Heart left ventricle (tissue), 16 donors: ENCODE data around the gene PHKA2. TPM values are rescaled to one million over a fixed set of nuclear protein-coding genes. Genes with fewer than 3 reads are reported as not detected.

Experiments used
- ATAC-seq, 4 donors: fragments of 200-7000 bp; cut with Tn5 transposase; one replicate each; pipeline ENCODE4 v1.9.1; 2020 to 2022; ENCODE audit warnings: moderate library complexity in 4 of 4, mild to moderate bottlenecking in 3 of 4, moderate number of reproducible peaks in 1 of 4
- DNase-seq, 5 donors: peaks; one replicate each; pipeline ENCODE4 v3.0.0-alpha.2; 2020
- H3K27ac ChIP-seq, 12 donors: fragments of 200-600 bp; sonication (generic) in 4 of 12; one replicate each; pipeline versions ENCODE4 v1.5.0 to v1.8.0; 2016 to 2022; ENCODE audit warnings: mild to moderate bottlenecking in 2 of 12
- H3K27me3 ChIP-seq, 9 donors: fragments of 200-600 bp; sonication (generic) in 2 of 9; one replicate each; pipeline versions ENCODE4 v1.5.1 to v1.8.0; 2016 to 2022; ENCODE audit warnings: mild to moderate bottlenecking in 3 of 9
- H3K36me3 ChIP-seq, 9 donors: fragments of 200-600 bp; sonication (generic) in 2 of 9; one replicate each; pipeline versions ENCODE4 v1.5.0 to v1.8.0; 2018 to 2022; ENCODE audit warnings: mild to moderate bottlenecking in 2 of 9
- H3K4me1 ChIP-seq, 12 donors: fragments of 200-600 bp; sonication (generic) in 4 of 12; one replicate each; pipeline versions ENCODE4 v1.5.0 to v1.8.0; 2016 to 2022; ENCODE audit warnings: mild to moderate bottlenecking in 3 of 12
- H3K4me3 ChIP-seq, 12 donors: fragments of 200-600 bp; sonication (generic) in 4 of 12; one replicate each; pipeline versions ENCODE4 v1.5.0 to v1.8.0; 2017 to 2022; ENCODE audit warnings: mild to moderate bottlenecking in 9 of 12, moderate library complexity in 4 of 12
- H3K9me3 ChIP-seq, 12 donors: fragments of 200-600 bp; sonication (generic) in 4 of 12; one replicate each; pipeline versions ENCODE4 v1.5.0 to v1.8.0; 2016 to 2022; ENCODE audit warnings: mild to moderate bottlenecking in 1 of 12
- POLR2A ChIP-seq, 2 donors: fragments of 450-650 bp; IDR thresholded peaks; one replicate each; pipeline ENCODE4 v1.6.1; 2017; ENCODE audit warnings: antibody characterized with exemption in 2 of 2, mild to moderate bottlenecking in 2 of 2, moderate library complexity in 2 of 2
- WGBS, 4 donors: extraction: QIAGEN DNeasy Blood & Tissue Kit in 2 of 4; methylation state at CpG; one replicate each; pipeline versions ENCODE4 v1.1.5 to v1.1.7; 2013 to 2018; 5-methylcytosine and 5-hydroxymethylcytosine counted together
- intact Hi-C, 10 donors: fragments of 100-400 bp; cut with DNase I; formaldehyde crosslinking; loops; one replicate each; pipeline versions ENCODE4 v1.11.1 to v1.14.2; 2022
- polyA plus RNA-seq, 2 donors: library from polyadenylated mRNA; stranded (reverse); fragments of 200-250 nt; gene quantifications; one replicate each; pipeline ENCODE4 v1.2.3, GENCODE V29; 2013
- total RNA-seq, 9 donors: library from RNA; depleted of rRNA in 2 of 9; stranded (reverse); fragments of >200 nt in 2 of 9; fragmentation: NEBNext Ultra II Directional in 3 of 9; extraction: Animal tissue kit (Norgen Biotek cat#: 25700) in 3 of 9; gene quantifications; one replicate each; pipeline versions ENCODE4 v1.1.0 to v1.2.4, GENCODE V29; 2016 to 2023
- TF ChIP-seq, protein P1 (sequence below), 12 donors: fragments of 200-600 bp; sonication (generic) in 4 of 12; IDR thresholded peaks; one replicate each; pipeline versions ENCODE4 v1.5.0 to v1.8.0; 2018 to 2022; ENCODE audit warnings: antibody characterized with exemption in 12 of 12, mild to moderate bottlenecking in 5 of 12
- donor health status: ischemic (EF 13 %, LVEDD 7.1; RV severe dilation, severe dysfunction).
- donor health status: healthy with polysubstance abuse.
- donor health status: DM: no; HTN: yes; CAD: no.
- donor health status: DM: no; HTN: no; CAD: no.
- donor health status: ischemic (EF 25% LVEDD 6.9; RV normal size, moderate dysfunction).
- donor health status: ischemic (EF 25% LVEDD 5.7; RV mildly dilated, moderate dysfunction).
- donor health status: healthy.
- donor health status: DM: yes; HTN: yes; CAD: no.
- donor health status: ischemic (EF 35%, LVEDD 5.7; RV mildly dilated, moderate dysfunction).
- donor health status: nonischemic (EF 11% LVEDD 7.7; RV severe dilation, severe dysfunction).
- donor health status: DM: yes; HTN: yes; CAD: no.
- donor health status: PGD.
- donor health status: ischemic (EF 29% LVEDD 5.4; RV normal size, mild dysfunction).
- donor health status: nonischemic (EF 23%, LVEDD 6.1; RV moderate dilation, normal function).

PHKA2 gene
- total and polyA plus RNA-seq, 11 donors: 13.8 to 45.7 (median 26.9) TPM

DNA sequence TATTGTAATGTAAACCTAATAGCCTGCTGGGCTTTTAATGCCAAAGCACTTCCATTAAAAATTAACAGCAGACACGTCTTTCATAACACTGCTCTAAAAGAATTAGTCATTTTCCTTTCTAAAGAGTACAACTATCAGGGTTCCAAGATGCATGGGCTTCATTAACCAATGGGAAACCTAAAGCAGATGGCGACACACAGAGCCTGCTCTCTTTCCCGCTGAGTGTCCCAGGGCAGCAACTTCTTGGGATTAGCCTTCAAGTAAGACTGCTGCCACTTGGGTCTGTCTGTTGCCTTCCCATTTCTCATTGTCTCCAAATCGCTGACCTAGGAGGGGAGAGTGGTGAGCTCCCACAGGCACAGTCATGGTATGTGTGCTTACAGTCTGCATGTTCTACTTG, 14.0 kb upstream of the PHKA2 start:
- Histone ChIP-seq H3K4me1 (no peaks in the 10 kb centered on the region), H3K9me3 (no peaks in the 10 kb centered on the region), H3K27me3 (peaks cover 0 to 4% (median 0%) of the 10 kb centered on the region in 9 donors), H3K27ac (no peak overlapping the region), H3K4me3 (no peak overlapping the region), H3K36me3 (no peaks in the 10 kb centered on the region)
- TF ChIP-seq, protein P1, sequence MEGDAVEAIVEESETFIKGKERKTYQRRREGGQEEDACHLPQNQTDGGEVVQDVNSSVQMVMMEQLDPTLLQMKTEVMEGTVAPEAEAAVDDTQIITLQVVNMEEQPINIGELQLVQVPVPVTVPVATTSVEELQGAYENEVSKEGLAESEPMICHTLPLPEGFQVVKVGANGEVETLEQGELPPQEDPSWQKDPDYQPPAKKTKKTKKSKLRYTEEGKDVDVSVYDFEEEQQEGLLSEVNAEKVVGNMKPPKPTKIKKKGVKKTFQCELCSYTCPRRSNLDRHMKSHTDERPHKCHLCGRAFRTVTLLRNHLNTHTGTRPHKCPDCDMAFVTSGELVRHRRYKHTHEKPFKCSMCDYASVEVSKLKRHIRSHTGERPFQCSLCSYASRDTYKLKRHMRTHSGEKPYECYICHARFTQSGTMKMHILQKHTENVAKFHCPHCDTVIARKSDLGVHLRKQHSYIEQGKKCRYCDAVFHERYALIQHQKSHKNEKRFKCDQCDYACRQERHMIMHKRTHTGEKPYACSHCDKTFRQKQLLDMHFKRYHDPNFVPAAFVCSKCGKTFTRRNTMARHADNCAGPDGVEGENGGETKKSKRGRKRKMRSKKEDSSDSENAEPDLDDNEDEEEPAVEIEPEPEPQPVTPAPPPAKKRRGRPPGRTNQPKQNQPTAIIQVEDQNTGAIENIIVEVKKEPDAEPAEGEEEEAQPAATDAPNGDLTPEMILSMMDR (IDR thresholded peaks at IDR 0.05): no peak
- no peak for TF ChIP-seq POLR2A (IDR thresholded peaks at IDR 0.05)
- intact Hi-C loops: no loop called here
- WGBS, 4 donors: 43 to 86% (median 69%) methylated on average over 4 of the region's 4 CpGs
- no peak for ATAC-seq
- no peak for DNase-seq

DNA sequence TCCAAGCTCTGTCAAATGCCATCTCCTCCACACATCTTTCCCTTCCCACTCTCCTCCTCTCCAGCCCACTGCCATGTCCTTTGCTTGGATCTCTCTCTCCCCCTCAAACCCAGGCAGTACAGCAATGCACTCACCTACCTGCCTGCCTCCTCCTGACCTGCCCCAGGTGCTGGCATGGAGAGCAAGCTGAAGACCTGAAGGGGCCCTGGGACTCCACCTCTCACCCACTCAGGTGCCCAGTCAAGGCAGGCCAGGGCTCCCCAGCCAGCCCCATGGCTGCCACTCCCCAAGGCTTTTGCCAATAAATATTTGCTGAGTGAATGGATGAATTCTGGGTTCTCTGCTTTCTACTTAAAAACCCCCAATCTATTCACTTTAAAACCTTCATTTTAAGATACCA, 12.6 kb upstream of the PHKA2 start:
- intact Hi-C loops: no loop called here
- ATAC-seq (no peak), DNase-seq (no peak)
- TF ChIP-seq, protein P1 (IDR thresholded peaks at IDR 0.05): no peak
- no peak for TF ChIP-seq POLR2A (IDR thresholded peaks at IDR 0.05)
- Histone ChIP-seq H3K36me3 (no peaks in the 10 kb centered on the region), H3K27ac (no peak overlapping the region), H3K27me3 (peaks cover 0 to 4% (median 0%) of the 10 kb centered on the region in 9 donors), H3K4me1 (no peaks in the 10 kb centered on the region), H3K9me3 (no peaks in the 10 kb centered on the region), H3K4me3 (no peak overlapping the region)

DNA sequence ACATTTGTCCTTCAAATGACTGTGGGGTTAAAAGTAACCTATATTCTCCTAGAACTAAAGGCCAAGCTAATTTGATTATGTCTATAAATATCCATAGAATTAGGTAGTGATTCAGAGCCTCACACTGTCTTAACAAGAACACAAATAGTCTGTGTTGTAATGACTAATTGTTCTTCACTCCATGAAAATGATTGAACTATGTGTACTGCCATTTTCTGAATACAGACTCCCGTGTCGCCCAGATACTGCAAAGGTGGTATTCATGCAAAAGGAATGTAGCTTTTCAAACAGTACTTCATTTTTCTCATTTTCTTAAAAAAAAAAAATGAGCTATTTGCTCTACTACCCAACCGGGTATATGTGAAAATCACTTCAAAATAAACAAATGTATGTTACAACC, 11.3 kb upstream of the PHKA2 start:
- H3K9me3 ChIP-seq: no peaks in the 10 kb centered on the region
- no peak overlapping the region for H3K27ac ChIP-seq
- TF ChIP-seq POLR2A (IDR thresholded peaks at IDR 0.05): no peak
- no peak overlapping the region for H3K4me3 ChIP-seq
- intact Hi-C loops: no loop called here
- peaks cover 0 to 4% (median 0%) of the 10 kb centered on the region in 9 donors for H3K27me3 ChIP-seq
- 67 to 85% (median 77%) methylated on average over 3 of the region's 3 CpGs for WGBS, 4 donors
- no peaks in the 10 kb centered on the region for H3K36me3 ChIP-seq
- no peaks in the 10 kb centered on the region for H3K4me1 ChIP-seq
- no peak for ATAC-seq
- no peak for DNase-seq

DNA sequence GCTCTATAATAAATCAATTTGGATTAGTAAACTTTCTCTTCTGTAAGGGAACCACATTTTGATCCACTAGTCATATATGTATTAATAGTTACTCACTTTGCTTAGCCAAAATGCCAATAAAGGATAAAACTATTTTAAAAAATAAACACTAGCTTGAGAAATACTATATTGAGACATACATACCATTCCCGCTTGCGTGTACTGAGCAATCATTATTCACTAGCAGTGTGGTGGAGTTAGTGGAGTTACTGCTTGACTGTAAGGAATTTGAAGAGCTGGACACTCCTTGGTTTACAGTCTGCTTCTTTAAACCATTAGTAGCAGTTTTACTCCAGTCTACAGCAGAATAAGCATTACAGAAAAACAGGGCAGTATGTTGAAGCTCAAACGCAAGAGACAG, 10.8 kb upstream of the PHKA2 start:
- H3K9me3 ChIP-seq: no peaks in the 10 kb centered on the region
- no peaks in the 10 kb centered on the region for H3K4me1 ChIP-seq
- ATAC-seq (no peak), DNase-seq (no peak)
- 92 to 95% (median 93%) methylated on average over 3 of the region's 3 CpGs for WGBS, 4 donors
- H3K4me3 ChIP-seq: no peak overlapping the region
- peaks cover 0 to 4% (median 0%) of the 10 kb centered on the region in 9 donors for H3K27me3 ChIP-seq
- H3K36me3 ChIP-seq: peaks cover 0 to 4% (median 0%) of the 10 kb centered on the region in 9 donors
- H3K27ac ChIP-seq: no peak overlapping the region
- intact Hi-C loops: no loop called here
- TF ChIP-seq, protein P1 (IDR thresholded peaks at IDR 0.05): no peak
- TF ChIP-seq POLR2A (IDR thresholded peaks at IDR 0.05): no peak

DNA sequence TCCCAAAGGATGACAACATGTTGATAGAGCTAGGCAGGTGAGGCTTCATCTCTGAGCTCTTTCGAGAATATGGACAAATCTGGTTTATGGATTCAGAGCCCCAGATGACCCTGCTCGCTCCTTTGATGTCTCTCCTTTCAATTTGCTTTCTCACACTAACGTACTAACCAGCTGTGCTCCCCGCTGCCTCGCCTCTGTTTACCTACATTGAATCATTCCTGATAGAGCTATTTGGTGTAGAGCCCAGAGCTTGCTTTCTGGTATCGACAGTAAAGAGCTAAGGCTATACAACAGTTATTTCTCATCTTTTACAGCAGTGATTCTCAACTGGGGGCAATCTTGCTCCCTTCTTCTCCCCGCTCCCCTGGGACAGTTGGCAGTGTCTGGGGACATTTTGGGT, 8.9 kb upstream of the PHKA2 start:
- Histone ChIP-seq H3K36me3 (peaks cover 0 to 13% (median 0%) of the 10 kb centered on the region in 9 donors), H3K27ac (no peak overlapping the region), H3K4me1 (no peaks in the 10 kb centered on the region), H3K27me3 (peaks cover 0 to 4% (median 0%) of the 10 kb centered on the region in 9 donors), H3K9me3 (no peaks in the 10 kb centered on the region), H3K4me3 (no peak overlapping the region)
- WGBS, 4 donors: 85 to 95% (median 93%) methylated on average over 7 of the region's 7 CpGs
- TF ChIP-seq, protein P1 (IDR thresholded peaks at IDR 0.05): no peak
- TF ChIP-seq POLR2A (IDR thresholded peaks at IDR 0.05): no peak
- DNase-seq: no peak
- no peak for ATAC-seq
- intact Hi-C loops: no loop called here
